ENCODE data around the gene ANKRD11.

DNA sequence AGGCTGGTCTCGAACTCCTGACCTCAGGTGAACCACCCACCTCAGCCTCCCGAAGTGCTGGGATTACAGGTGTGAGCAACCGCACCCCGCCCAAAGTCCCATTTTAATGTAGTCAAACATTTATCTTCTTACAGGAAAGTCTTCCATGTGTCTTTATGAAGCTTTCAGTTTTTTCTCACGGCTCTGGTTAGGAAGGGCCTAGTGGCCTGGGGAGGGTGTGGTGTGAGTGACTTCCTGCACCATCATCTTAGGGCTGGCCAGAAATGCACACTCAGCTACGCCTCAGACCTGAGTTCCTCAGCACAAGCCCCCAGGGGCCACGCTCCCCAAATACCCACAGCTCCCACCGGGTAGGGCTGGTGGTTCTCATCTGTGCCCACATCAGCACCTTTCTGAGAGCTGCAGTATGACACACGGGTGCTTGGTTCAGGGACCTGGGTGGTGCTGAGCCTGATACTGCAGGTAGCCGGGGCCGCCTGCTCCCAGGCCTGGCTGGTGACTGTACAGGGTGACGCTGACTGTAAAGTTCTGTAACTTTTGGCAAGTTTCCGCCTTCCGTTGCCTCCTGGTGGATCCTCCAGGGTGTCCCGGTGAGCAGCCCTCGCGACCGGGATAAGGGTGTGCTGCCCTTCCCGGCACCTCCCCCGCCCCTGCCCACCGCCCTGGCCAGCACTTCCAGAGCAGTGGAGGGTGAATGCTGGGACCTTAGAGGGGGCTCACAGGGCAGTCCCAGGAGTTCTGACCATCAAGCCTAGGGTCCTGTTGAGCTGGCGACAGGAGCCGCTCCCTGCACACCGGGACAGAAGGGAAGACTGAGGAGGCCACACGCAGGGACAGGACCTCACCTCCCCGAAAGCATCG lies 220.3 kb downstream of the ANKRD11 start:
- TF ChIP-seq, protein P1, sequence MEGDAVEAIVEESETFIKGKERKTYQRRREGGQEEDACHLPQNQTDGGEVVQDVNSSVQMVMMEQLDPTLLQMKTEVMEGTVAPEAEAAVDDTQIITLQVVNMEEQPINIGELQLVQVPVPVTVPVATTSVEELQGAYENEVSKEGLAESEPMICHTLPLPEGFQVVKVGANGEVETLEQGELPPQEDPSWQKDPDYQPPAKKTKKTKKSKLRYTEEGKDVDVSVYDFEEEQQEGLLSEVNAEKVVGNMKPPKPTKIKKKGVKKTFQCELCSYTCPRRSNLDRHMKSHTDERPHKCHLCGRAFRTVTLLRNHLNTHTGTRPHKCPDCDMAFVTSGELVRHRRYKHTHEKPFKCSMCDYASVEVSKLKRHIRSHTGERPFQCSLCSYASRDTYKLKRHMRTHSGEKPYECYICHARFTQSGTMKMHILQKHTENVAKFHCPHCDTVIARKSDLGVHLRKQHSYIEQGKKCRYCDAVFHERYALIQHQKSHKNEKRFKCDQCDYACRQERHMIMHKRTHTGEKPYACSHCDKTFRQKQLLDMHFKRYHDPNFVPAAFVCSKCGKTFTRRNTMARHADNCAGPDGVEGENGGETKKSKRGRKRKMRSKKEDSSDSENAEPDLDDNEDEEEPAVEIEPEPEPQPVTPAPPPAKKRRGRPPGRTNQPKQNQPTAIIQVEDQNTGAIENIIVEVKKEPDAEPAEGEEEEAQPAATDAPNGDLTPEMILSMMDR (conservative IDR thresholded peaks at IDR 0.05 in 1 of 2, IDR thresholded peaks at IDR 0.05 in 1 of 2; ENCODE audit: low read depth in 1 of 2, low read length in 2 of 2): no peak
- TF ChIP-seq EZH2 (IDR thresholded peaks at IDR 0.05; ENCODE audit: low read length, missing control alignments): no peak
